ENCODE data around the gene REG4.

DNA sequence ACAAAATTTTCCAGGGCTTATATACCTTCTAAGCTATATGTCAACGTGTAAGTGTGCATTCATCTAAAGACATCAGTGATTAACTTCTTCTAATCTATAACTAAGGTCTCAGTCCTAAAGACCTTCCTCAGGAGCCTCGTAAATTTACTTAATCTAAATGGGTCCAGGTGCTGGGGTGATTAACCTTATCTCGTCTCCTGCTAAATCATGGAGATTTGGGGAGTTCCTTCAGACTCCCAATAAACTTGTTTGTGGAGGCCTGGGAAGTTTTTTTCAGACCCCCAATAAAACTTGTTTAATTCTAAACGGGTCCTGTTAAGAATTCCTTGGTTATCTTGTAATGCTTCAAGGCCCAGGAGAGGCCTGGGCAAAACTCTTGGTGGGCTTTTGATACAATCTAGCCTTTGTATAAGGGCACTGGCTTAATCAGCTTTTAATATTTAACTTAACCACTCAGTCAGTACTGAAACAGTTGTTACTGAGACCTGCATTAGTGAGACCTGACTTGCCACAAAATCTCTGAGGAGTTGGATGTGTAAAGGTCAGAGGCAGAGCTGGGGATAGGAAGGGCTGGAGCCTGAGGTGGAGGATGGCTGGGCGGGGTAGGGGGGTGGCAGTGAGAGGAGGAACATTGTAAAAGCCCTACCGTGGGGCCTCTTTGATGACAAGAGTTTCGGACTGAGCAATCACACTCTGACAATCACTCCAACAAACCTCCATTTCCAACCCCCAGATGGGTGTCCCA is 36.3 kb downstream of the REG4 start:
- TF ChIP-seq, protein P1, sequence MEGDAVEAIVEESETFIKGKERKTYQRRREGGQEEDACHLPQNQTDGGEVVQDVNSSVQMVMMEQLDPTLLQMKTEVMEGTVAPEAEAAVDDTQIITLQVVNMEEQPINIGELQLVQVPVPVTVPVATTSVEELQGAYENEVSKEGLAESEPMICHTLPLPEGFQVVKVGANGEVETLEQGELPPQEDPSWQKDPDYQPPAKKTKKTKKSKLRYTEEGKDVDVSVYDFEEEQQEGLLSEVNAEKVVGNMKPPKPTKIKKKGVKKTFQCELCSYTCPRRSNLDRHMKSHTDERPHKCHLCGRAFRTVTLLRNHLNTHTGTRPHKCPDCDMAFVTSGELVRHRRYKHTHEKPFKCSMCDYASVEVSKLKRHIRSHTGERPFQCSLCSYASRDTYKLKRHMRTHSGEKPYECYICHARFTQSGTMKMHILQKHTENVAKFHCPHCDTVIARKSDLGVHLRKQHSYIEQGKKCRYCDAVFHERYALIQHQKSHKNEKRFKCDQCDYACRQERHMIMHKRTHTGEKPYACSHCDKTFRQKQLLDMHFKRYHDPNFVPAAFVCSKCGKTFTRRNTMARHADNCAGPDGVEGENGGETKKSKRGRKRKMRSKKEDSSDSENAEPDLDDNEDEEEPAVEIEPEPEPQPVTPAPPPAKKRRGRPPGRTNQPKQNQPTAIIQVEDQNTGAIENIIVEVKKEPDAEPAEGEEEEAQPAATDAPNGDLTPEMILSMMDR (conservative IDR thresholded peaks at IDR 0.05 in 1 of 2, IDR thresholded peaks at IDR 0.05 in 1 of 2; ENCODE audit: low read depth in 1 of 2, low read length in 2 of 2), result no peak
- TF ChIP-seq EZH2 (IDR thresholded peaks at IDR 0.05; ENCODE audit: low read length, missing control alignments), result no peak

Data from fibroblast of lung (primary cell).